ENCODE results near the gene STK33. TPM values are rescaled to one million over a fixed set of nuclear protein-coding genes. Genes with fewer than 3 reads are reported as not detected.

STK33 gene
- polyA plus RNA-seq, 1 of the 3 experiments (the other 2 are of a cell fraction): 12.3 TPM

GRCh38 chr11:8566613-8567210, 27.3 kb downstream of the STK33 start:
- H3K4me3 ChIP-seq (ENCODE audit: low read depth in 2 of 2, low read length in 1 of 2): peak overlapping the region in 1 of 2 experiments; percentile 17; a peak in 1 of 4 replicates
- H4K20me1 ChIP-seq (ENCODE audit: insufficient read depth): no peaks in the 10 kb centered on the region
- peaks cover 12% of the 10 kb centered on the region for H3F3A ChIP-seq (replicated peaks; ENCODE audit: insufficient read depth)
- ChIA-PET CTCF (interaction anchor here (0.5 to 6.5 kb wide), 53 partner anchors 9 to 560 kb away, joined by 3 to 61 read pairs (median 5); partner anchors contain the start of genes LMO1, RIC3, RPL27A and STK33), POLR2A (interaction anchor here (0.6 to 1.4 kb wide), 5 partner anchors 111 to 468 kb away, joined by 3 to 4 read pairs (median 3); no protein-coding TSS in a partner anchor)
- H3K4me1 ChIP-seq (ENCODE audit: control insufficient read depth in 1 of 2, insufficient read depth in 2 of 2, low read depth in 1 of 2, low read length in 1 of 2): peaks cover 0 to 10% of the 10 kb centered on the region in 2 experiments; a peak in 1 of 4 replicates
- no peaks in the 10 kb centered on the region for H3K27me3 ChIP-seq (ENCODE audit: insufficient read depth)
- H3K27ac ChIP-seq (ENCODE audit: low read depth in 2 of 2, low read length in 1 of 2): no peak overlapping the region; a peak in 1 of 4 replicates
- no peak for TF ChIP-seq CHD2 (IDR thresholded peaks at IDR 0.05; ENCODE audit: low read length, partially characterized antibody)
- TF ChIP-seq MXI1 (IDR thresholded peaks at IDR 0.05; ENCODE audit: low read depth, low read length): no peak
- TF ChIP-seq FOXM1 (IDR thresholded peaks at IDR 0.05; ENCODE audit: low read depth): no peak
- TF ChIP-seq POLR2AphosphoS5 (IDR thresholded peaks at IDR 0.05; ENCODE audit: low read depth, low read length): no peak
- TF ChIP-seq GABPA (IDR thresholded peaks at IDR 0.05; ENCODE audit: low read depth): no peak
- no peak for TF ChIP-seq USF1 (IDR thresholded peaks at IDR 0.05; ENCODE audit: borderline replicate concordance, low read depth)
- no peak for TF ChIP-seq EZH2phosphoT487 (IDR thresholded peaks at IDR 0.05; ENCODE audit: borderline replicate concordance, low read depth)
- no peak for TF ChIP-seq TEAD4 (IDR thresholded peaks at IDR 0.05; ENCODE audit: borderline replicate concordance, insufficient read depth)
- no peak for TF ChIP-seq RXRA (IDR thresholded peaks at IDR 0.05; ENCODE audit: borderline replicate concordance, low read depth)
- TF ChIP-seq RFX5 (IDR thresholded peaks at IDR 0.05; ENCODE audit: low read length): no peak
- TF ChIP-seq RAD21 (IDR thresholded peaks at IDR 0.05; ENCODE audit: low read length): peak; percentile 89
- TF ChIP-seq, protein P1, sequence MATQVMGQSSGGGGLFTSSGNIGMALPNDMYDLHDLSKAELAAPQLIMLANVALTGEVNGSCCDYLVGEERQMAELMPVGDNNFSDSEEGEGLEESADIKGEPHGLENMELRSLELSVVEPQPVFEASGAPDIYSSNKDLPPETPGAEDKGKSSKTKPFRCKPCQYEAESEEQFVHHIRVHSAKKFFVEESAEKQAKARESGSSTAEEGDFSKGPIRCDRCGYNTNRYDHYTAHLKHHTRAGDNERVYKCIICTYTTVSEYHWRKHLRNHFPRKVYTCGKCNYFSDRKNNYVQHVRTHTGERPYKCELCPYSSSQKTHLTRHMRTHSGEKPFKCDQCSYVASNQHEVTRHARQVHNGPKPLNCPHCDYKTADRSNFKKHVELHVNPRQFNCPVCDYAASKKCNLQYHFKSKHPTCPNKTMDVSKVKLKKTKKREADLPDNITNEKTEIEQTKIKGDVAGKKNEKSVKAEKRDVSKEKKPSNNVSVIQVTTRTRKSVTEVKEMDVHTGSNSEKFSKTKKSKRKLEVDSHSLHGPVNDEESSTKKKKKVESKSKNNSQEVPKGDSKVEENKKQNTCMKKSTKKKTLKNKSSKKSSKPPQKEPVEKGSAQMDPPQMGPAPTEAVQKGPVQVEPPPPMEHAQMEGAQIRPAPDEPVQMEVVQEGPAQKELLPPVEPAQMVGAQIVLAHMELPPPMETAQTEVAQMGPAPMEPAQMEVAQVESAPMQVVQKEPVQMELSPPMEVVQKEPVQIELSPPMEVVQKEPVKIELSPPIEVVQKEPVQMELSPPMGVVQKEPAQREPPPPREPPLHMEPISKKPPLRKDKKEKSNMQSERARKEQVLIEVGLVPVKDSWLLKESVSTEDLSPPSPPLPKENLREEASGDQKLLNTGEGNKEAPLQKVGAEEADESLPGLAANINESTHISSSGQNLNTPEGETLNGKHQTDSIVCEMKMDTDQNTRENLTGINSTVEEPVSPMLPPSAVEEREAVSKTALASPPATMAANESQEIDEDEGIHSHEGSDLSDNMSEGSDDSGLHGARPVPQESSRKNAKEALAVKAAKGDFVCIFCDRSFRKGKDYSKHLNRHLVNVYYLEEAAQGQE (IDR thresholded peaks at IDR 0.05; ENCODE audit: low read depth, low read length): no peak
- TF ChIP-seq RCOR1 (IDR thresholded peaks at IDR 0.05; ENCODE audit: low read length): no peak
- TF ChIP-seq TAF1 (IDR thresholded peaks at IDR 0.05; ENCODE audit: borderline replicate concordance, low read depth, low read length): no peak
- no peak for TF ChIP-seq JUND (IDR thresholded peaks at IDR 0.05)
- TF ChIP-seq, protein P2, sequence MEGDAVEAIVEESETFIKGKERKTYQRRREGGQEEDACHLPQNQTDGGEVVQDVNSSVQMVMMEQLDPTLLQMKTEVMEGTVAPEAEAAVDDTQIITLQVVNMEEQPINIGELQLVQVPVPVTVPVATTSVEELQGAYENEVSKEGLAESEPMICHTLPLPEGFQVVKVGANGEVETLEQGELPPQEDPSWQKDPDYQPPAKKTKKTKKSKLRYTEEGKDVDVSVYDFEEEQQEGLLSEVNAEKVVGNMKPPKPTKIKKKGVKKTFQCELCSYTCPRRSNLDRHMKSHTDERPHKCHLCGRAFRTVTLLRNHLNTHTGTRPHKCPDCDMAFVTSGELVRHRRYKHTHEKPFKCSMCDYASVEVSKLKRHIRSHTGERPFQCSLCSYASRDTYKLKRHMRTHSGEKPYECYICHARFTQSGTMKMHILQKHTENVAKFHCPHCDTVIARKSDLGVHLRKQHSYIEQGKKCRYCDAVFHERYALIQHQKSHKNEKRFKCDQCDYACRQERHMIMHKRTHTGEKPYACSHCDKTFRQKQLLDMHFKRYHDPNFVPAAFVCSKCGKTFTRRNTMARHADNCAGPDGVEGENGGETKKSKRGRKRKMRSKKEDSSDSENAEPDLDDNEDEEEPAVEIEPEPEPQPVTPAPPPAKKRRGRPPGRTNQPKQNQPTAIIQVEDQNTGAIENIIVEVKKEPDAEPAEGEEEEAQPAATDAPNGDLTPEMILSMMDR (IDR thresholded peaks at IDR 0.05): peak; percentile 84
- no peak for TF ChIP-seq TCF12 (IDR thresholded peaks at IDR 0.05)
- TF ChIP-seq YY1 (IDR thresholded peaks at IDR 0.05; ENCODE audit: low read depth): no peak
- TF ChIP-seq, protein P3, sequence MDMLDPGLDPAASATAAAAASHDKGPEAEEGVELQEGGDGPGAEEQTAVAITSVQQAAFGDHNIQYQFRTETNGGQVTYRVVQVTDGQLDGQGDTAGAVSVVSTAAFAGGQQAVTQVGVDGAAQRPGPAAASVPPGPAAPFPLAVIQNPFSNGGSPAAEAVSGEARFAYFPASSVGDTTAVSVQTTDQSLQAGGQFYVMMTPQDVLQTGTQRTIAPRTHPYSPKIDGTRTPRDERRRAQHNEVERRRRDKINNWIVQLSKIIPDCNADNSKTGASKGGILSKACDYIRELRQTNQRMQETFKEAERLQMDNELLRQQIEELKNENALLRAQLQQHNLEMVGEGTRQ (IDR thresholded peaks at IDR 0.05; ENCODE audit: borderline replicate concordance, low read depth, low read length): no peak
- no peak for TF ChIP-seq NFIC (IDR thresholded peaks at IDR 0.05; ENCODE audit: borderline replicate concordance)
- TF ChIP-seq ZBTB33 (IDR thresholded peaks at IDR 0.05; ENCODE audit: borderline replicate concordance, low read depth): no peak
- peak; percentile 49 for TF ChIP-seq SMC3 (IDR thresholded peaks at IDR 0.05; ENCODE audit: low read depth, low read length)
- no peak for TF ChIP-seq SIN3A (IDR thresholded peaks at IDR 0.05; ENCODE audit: borderline replicate concordance, low read depth, low read length)
- H3K9ac ChIP-seq: no peak overlapping the region
- H3K9me3 ChIP-seq: no peaks in the 10 kb centered on the region
- H3K4me2 ChIP-seq: no peak overlapping the region
- H3K36me3 ChIP-seq (replicated peaks in 1 of 2; ENCODE audit: control insufficient read depth in 1 of 2, insufficient read depth in 2 of 2, low read length in 1 of 2): no peaks in the 10 kb centered on the region
- 32% methylated on average over 5 of the region's 5 CpGs for WGBS (ENCODE audit: low lambda C conversion rate)
- peak; percentile 14 for DNase-seq
- peak overlapping the region; percentile 63; the same call in 1 of the 2 replicates for H2AFZ ChIP-seq (ENCODE audit: low read depth)
- no peaks in the 10 kb centered on the region for H3K79me2 ChIP-seq (ENCODE audit: insufficient read depth)
- H3K9me2 ChIP-seq: no peaks in the 10 kb centered on the region
